Stomach (tissue), 4 donors: ENCODE measurements around the gene RAI1.

Source experiments
- EP300 ChIP-seq: sonication (generic); formaldehyde crosslinking; IDR thresholded peaks from one replicate; pipeline ENCODE4 v1.6.1; 2017; ENCODE audit warnings: antibody characterized with exemption
- POLR2A ChIP-seq, 4 donors: fragments of 450-650 bp; IDR thresholded peaks; one replicate each; pipeline ENCODE4 v1.6.1; 2016; ENCODE audit warnings: antibody characterized with exemption in 4 of 4, control low read depth in 2 of 4, mild to moderate bottlenecking in 1 of 4, moderate library complexity in 1 of 4
- POLR2AphosphoS5 ChIP-seq, 3 donors: sonication (generic); formaldehyde crosslinking; IDR thresholded peaks; one replicate each; pipeline ENCODE4 v1.6.1; 2016; ENCODE audit warnings: antibody characterized with exemption in 3 of 3
- TF ChIP-seq, protein P1 (sequence below), 7 experiments: fragments of 450-650 bp in 4 of 7; fragments of 200-600 bp in 3 of 7; sonication (generic) in 3 of 7; IDR thresholded peaks; one replicate each; pipeline ENCODE4 v1.5.1; 2016 to 2019; ENCODE audit warnings: antibody characterized with exemption in 7 of 7, control low read depth in 2 of 7, mild to moderate bottlenecking in 1 of 7

DNA sequence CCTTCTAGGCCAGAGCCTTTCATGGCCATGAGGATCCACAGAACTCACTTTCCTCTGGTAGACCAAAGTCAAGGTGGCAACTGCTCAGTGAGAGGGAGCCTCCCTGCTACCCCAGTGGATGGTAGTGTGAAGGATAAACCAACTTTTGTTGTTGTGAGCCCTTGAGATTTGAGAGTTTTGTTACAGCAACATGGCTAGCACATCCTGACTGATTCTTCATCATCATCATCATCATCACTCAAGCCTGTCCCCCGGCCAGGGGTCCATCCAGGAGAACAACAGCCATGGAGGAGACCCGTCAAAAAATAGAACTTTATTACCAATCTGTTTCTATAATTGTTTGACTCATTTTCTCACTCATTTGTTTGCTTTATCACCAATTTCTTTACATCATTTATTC lies 23.7 kb downstream of the RAI1 start:
- TF ChIP-seq, protein P1, sequence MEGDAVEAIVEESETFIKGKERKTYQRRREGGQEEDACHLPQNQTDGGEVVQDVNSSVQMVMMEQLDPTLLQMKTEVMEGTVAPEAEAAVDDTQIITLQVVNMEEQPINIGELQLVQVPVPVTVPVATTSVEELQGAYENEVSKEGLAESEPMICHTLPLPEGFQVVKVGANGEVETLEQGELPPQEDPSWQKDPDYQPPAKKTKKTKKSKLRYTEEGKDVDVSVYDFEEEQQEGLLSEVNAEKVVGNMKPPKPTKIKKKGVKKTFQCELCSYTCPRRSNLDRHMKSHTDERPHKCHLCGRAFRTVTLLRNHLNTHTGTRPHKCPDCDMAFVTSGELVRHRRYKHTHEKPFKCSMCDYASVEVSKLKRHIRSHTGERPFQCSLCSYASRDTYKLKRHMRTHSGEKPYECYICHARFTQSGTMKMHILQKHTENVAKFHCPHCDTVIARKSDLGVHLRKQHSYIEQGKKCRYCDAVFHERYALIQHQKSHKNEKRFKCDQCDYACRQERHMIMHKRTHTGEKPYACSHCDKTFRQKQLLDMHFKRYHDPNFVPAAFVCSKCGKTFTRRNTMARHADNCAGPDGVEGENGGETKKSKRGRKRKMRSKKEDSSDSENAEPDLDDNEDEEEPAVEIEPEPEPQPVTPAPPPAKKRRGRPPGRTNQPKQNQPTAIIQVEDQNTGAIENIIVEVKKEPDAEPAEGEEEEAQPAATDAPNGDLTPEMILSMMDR (IDR thresholded peaks at IDR 0.05), result no peak
- TF ChIP-seq EP300 (no peak), POLR2AphosphoS5 (IDR thresholded peaks at IDR 0.05) (no peak), POLR2A (IDR thresholded peaks at IDR 0.05) (no peak)
